GM19468 (cell line): ENCODE results near the gene MAGEB17.
"Not testable (repeated sequence)": the region's sequence is repeated elsewhere in the genome, so short reads cannot be mapped to it uniquely, and the experiment has no call there.

Source experiments
- ATAC-seq: cut with Tn5 transposase; IDR thresholded peaks from one replicate; pipeline ENCODE4 v1.9.1; 2021; ENCODE audit warnings: mild to moderate bottlenecking, moderate library complexity, moderate number of reproducible peaks; ENCODE audit not compliant: unreplicated experiment; ENCODE audit errors: extremely low read depth

Gene MAGEB17

GRCh38 chrX:16155581-16156096, 11.6 kb upstream of the MAGEB17 start:
- ATAC-seq = no peak

GRCh38 chrX:16156692-16157331, 10.5 kb upstream of the MAGEB17 start:
- no peak for ATAC-seq

DNA sequence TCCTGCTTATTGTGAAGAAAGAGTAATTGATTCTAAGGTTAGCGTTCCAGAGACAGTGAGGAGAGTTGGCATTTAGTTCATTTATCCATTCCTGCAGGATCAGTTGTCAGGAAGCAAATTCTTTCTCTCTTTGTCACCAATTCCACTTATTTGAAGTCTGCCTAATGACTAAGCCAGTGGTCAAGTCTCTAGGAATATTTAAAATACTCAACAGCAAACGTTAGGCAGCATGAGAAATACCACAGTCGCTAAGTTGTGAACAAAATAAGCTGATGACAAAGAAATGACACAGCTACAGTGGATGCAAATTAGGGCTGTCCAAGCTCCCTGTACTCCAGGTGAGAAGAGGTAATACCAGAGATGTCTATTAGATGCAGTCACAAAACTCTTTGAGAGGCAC, 6.6 kb upstream of the MAGEB17 start:
- no peak for ATAC-seq

DNA sequence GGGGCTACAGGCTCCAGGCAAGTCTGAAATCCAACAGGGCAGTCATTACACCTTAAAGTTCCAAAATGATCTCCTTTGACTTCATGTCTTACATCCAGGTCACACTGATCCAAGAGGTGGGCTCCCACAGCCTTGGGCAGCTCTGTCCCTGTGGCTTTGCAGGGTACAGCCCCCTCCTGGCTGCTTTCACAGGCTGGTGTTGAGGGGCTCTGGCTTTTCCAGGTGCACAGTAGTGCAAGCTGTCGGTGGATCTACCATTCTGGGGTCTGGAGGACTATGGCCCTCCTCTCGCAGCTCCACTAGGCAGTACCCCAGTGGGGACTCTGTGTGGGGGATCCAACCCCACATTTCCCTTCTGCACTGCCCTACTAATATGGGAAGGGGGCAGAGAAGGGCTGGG, 6.1 kb upstream of the MAGEB17 start:
- not testable (repeated sequence) for ATAC-seq

DNA sequence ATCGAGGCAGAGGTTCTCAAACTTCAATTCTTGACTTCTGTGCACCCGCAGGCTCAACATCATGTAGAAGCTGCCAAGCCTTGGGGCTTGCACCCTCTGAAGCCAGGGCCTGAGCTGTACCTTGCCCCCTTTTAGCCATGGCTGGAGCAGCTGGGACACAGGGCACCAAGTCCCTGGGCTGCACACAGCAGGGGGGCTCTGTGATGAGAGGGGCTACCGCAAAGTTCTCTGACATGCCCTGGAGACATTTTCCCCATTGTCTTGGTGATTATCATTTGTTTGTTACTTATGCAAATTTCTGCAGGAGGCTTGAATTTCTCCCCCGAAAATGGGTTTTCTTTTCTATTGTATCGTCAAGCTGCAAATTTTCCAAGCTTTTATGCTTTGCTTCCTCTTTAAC, 4.9 kb upstream of the MAGEB17 start:
- no peak for ATAC-seq

- no peak for ATAC-seq
These were observed 2.5 kb upstream of the MAGEB17 start for GRCh38 chrX:16164748-16165147.

DNA sequence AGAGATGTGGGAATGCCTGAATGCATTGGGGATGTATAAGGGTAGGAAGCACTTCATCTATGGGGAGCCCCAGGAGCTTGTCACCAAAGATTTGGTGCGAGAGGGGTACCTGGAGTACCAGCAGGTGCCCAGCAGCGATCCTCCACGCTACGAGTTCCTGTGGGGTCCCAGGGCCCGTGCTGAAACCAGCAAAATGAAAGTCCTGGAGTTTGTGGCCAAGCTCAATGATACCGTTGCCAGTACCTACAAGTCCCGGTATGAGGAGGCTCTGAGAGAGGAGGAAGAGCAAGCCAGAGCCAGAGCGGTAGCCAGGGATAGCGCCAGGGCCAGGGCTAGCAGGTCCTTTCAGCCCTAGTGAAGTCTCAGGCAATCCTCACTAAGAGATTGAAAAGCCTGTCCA, 3.8 kb downstream of the MAGEB17 start:
- no peak for ATAC-seq

DNA sequence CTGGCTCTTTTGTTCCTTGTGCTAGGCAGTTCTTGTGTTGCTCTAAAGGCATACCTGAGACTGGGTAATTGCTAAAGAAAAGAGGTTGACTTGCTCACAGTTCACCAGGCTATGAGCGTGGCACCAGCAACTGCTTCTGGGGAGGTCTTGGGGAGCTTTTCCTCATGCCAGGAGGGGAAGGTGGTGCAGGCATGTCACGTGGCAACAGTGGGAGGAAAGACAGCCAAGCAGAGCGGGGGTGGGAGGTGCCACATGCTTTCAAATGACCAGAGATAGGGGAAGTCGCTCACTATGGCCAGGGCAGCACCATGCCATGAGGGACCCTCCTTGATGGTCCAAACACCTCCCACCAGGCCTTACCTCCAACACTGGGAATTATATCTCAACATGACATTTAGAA, 4.7 kb downstream of the MAGEB17 start:
- no peak for ATAC-seq

- ATAC-seq = no peak
These were observed 5.1 kb downstream of the MAGEB17 start for GRCh38 chrX:16172391-16172790.

DNA sequence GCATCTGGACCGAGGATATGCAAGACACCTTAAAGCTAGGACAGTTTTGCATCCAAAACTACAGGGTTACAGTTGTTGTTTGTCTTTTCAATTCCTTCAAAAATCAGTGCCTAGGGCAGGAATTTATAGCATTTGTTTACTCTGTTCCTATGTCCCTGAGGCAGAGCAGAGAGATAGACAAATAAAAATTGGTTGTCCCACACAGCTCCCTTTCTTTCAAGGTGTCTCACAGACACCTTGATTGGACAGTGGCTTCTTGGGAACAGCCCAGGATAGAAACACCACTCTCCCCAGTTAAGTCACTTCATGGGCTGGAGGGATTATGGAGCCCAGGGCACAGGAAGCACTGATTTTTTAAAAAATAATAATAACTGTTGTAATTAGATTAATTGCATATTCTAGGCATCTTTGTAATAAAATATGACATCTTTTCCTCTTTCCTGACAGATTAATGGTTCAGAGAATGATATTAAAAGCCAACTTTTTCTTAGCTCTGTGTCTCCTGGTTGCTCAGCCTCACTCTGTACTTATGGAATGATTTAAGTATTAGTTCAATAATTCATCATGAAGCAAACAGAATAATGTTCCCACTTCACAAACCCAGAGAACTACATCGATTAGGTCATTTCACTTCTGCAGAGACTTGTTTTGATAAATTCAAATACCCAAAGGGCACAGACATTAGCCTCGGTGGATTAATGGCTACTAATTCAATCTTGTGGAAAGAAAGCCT, 8.2 kb downstream of the MAGEB17 start:
- no peak for ATAC-seq

DNA sequence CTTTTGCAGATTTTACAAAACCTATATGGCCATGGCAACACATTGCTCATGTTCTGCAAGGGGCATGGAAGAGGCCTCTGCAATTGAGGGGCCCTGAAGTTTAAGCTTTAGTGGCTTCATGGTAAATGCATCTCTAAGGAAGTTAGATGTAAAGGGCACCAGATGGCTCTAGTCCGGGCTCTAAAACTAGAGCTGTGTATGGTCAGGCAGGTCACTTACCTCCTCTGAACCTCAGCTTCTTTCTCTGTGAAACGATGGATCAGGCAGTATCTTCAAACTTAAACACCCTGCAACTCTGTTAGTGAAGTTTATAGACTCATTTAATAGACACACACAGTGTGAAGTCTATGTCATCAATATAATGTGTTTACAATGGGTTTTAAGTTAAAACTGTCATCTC, 10.0 kb downstream of the MAGEB17 start:
- ATAC-seq = no peak

- not testable (repeated sequence) for ATAC-seq
These were observed 16.6 kb downstream of the MAGEB17 start for GRCh38 chrX:16183843-16184242.

DNA sequence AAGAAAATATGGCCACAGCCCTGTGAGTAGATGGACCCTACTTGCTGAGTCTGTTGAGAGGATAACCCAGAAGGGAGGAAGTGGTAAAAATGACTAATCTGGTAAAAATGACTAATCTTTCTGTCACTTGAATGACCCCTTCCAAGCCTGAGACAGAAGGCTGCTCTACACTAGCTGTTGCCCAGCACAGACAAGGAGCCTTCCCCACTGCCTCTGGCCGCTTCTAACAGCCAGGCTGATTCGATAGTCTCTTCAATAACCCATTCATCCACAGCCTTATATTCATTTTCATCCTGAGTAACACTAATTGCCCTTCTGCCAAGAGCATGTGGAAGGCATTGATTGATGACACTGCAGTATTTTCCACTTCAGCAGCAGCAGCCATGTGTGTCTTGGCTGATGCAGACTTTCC, 18.4 kb downstream of the MAGEB17 start:
- ATAC-seq = peak; percentile 93

GRCh38 chrX:16186380-16187007, 19.2 kb downstream of the MAGEB17 start:
- no peak for ATAC-seq

DNA sequence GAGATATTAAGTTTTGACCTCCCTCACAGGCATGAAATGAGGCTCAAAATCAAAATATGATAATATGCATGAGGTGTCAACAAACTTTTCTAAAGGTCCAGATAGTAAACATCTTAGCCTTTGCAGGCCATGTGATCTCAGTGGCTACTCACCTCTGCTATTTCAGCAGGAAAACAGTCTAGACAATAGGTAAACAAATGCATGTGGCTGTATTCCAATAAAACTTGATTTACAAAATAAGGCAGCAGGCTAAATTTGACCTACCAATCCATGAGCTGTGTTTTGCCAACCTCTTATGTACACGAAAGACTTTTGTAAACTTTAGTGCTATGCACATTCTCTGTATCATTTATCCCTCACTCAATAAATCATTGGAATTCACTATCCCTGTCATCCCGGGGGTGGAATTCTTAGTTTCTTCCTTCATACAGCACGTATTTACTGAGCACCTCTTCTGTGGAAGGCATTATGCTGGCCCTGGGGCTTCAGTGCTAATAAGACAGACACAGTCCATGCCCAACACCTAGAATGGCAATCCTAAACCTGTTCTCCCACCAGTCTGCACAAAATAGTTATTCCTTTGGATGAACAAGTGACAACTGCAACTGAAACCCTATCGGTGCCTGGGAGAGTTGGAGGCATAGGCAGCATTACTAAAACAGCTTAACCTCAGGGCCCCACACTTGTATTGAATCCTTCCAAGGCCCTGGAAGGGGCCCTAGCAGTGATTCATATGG, 19.9 kb downstream of the MAGEB17 start:
- ATAC-seq = no peak

- no peak for ATAC-seq
These were observed 21.4 kb downstream of the MAGEB17 start for GRCh38 chrX:16188687-16189086.

DNA sequence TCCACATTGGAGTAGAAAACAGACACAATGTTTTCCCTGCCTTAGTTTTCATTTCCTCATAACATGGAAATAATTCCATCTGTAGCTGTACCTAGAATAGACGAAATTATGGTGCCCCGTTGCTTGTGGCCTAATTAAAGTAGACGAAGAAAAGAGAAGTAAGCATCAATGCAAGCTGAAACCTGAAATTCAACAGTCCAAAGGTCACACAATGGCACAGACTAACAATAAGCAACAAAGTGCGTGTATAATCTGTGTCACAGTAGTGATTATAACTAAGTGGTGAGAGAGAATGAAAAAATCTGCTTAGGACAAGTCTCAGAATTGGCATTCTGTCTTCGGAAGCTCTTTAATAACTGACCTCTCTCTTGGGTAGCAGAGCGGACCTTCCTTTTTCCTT, 24.3 kb downstream of the MAGEB17 start:
- ATAC-seq = no peak

- ATAC-seq = no peak
These were observed 29.5 kb downstream of the MAGEB17 start for GRCh38 chrX:16196829-16197228.

DNA sequence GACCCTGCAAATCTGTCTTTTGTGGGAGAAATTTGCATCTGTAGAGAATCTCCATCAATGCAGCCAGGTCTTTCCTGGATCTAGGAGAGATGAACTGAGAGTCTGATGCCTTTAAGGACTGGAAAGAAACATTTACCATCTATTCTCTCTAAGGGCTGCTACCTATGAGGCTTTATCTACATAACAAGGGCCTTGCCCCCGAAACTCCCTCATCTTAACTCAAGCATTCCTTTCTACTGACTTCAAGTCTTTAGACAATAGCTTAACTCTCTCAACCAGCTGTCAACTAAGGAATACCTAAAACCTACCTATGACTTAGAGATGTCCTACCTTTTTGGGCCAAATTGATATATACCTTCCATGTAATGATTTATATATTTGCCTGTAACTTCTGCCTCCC, 32.1 kb downstream of the MAGEB17 start:
- no peak for ATAC-seq

GRCh38 chrX:16202943-16203342, 35.7 kb downstream of the MAGEB17 start:
- ATAC-seq = no peak

DNA sequence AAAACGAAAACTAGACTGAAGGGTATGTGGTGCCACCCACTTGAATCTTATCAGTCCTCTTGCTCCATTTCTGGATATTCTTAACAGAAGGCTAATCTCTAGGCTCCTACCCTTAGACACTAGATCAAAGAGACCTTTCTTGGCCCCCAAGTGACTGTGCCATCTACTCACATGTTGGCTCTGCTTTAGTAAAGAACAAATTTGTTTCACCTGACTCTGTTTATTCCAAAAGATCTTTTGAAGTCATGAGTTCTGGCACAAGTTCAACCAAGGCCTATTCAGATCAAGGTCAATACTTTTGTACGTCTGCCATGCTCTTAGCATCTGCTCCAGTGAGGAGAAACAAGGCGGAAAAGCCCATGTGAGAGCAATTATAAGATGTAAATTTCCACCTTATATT, 37.3 kb downstream of the MAGEB17 start:
- no peak for ATAC-seq
